Measurements from ENCODE around the gene PLEKHA5. TPM values are rescaled to one million over a fixed set of nuclear protein-coding genes. Genes with fewer than 3 reads are reported as not detected.

PLEKHA5 gene
- total RNA-seq, 5 donors from 2014 or later (not counting 1 experiment from before 2014, with no cell fraction given): 0.96 to 11.0 (median 4.9) TPM

DNA sequence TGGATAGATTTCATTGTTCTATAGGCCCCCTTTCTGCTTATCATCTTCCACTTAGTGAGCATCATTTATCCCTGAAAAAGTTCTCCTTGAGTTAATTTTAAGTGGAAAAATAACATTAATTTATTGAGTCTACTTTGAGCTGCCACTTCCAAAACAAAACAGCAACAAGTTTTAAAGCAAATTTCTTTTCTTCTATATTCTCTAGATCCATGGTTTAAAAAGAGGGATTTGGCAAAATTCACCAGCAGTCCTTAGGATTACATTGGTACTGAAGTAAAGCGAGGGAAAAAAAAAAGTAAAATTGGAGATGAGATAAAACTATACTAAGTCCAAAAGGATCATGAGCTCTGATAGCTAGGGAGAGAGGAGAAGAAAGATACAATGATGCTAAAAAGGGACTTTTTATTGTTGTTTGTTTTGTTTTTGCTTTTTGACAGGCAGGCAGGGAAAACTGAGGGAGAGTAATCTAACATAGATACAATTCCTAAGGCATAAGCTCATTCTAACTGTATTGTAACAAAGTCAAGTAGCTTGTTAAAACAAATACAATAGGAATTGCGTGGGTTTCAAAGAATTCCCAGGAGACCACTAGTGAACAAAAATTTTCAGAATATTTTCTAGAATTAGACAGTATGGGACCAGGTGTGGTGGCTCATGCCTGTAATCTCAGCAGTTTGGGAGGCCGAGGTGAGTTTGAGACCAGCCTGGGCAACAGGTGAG, 19.2 kb upstream of the PLEKHA5 start:
- CTCF ChIA-PET: no interaction called here
- H3K4me3 Mint-ChIP-seq: no peak overlapping the region
- H3K9me3 Mint-ChIP-seq: no peaks in the 10 kb centered on the region
- ATAC-seq (replicated peaks in 1 of 4): no peak
- H3K36me3 ChIP-seq (ENCODE audit: control insufficient read depth in 2 of 2, extremely low read depth in 1 of 2, insufficient read depth in 1 of 2, low read length in 1 of 2): no peaks in the 10 kb centered on the region
- WGBS (ENCODE audit: insufficient coverage): 100% methylated on average over 1 of the region's 3 CpGs
- no peak overlapping the region for H3K4me3 ChIP-seq (ENCODE audit: control insufficient read depth in 1 of 2, extremely low read depth in 1 of 2, low read length in 1 of 2)
- no peak overlapping the region for H3K27ac ChIP-seq (ENCODE audit: low read length)
- peaks cover 0 to 7% of the 10 kb centered on the region in 2 donors for H3K27me3 Mint-ChIP-seq
- no peak for DNase-seq
- no peaks in the 10 kb centered on the region for H3K4me1 Mint-ChIP-seq
- H3K4me1 ChIP-seq (ENCODE audit: control insufficient read depth in 1 of 2, extremely low read depth in 1 of 2, insufficient read depth in 2 of 2, low read length in 2 of 2): no peaks in the 10 kb centered on the region
- H3K36me3 Mint-ChIP-seq: no peaks in the 10 kb centered on the region
- no peak overlapping the region for H3K27ac Mint-ChIP-seq
- peaks cover 0 to 9% of the 10 kb centered on the region in 2 experiments for H3K27me3 ChIP-seq (replicated peaks in 1 of 2; ENCODE audit: control insufficient read depth in 2 of 2, extremely low read depth in 1 of 2, insufficient read depth in 2 of 2, low read length in 1 of 2)
- no peaks in the 10 kb centered on the region for H3K9me3 ChIP-seq
- POLR2A ChIA-PET: interaction anchor here in 1 of 2 donors (0.5 to 0.7 kb wide), 2 partner anchors 13 to 54 kb away, joined by 3 to 6 read pairs; no protein-coding TSS in a partner anchor

DNA sequence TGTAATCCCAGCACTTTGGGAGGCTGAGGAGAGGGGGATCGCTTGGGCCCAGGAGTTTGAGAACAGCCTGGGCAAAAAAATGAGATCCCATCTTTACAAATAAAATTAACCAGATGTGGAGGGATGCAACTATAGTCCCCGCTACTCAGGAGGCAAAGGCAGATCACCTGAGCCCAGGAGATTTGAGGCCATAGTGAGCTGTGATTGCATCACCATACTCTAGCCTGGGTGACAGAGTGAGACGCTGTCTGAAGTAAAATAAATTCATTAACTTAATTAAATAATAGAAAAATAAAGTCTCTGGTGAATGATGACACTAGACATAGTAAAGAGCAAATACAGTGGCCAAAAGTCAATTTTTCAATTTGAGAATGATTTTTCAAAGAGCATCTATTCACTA, 16.1 kb upstream of the PLEKHA5 start:
- WGBS (ENCODE audit: insufficient coverage): no CpG with 5 or more reads among the region's 3 CpGs
- H3K36me3 ChIP-seq (ENCODE audit: control insufficient read depth in 2 of 2, extremely low read depth in 1 of 2, insufficient read depth in 1 of 2, low read length in 1 of 2): no peaks in the 10 kb centered on the region
- H3K27ac ChIP-seq (ENCODE audit: low read length): no peak overlapping the region
- H3K9me3 ChIP-seq: no peaks in the 10 kb centered on the region
- DNase-seq (no peak), ATAC-seq (replicated peaks in 1 of 4) (no peak)
- Mint-ChIP-seq H3K36me3 (no peaks in the 10 kb centered on the region), H3K27me3 (peaks cover 3 to 8% of the 10 kb centered on the region in 2 donors), H3K9me3 (no peaks in the 10 kb centered on the region), H3K4me1 (no peaks in the 10 kb centered on the region), H3K27ac (no peak overlapping the region), H3K4me3 (no peak overlapping the region)
- POLR2A ChIA-PET: no interaction called here
- CTCF ChIA-PET: no interaction called here
- peaks cover 0 to 5% of the 10 kb centered on the region in 2 experiments for H3K27me3 ChIP-seq (replicated peaks in 1 of 2; ENCODE audit: control insufficient read depth in 2 of 2, extremely low read depth in 1 of 2, insufficient read depth in 2 of 2, low read length in 1 of 2)
- H3K4me1 ChIP-seq (ENCODE audit: control insufficient read depth in 1 of 2, extremely low read depth in 1 of 2, insufficient read depth in 2 of 2, low read length in 2 of 2): no peaks in the 10 kb centered on the region
- H3K4me3 ChIP-seq (ENCODE audit: control insufficient read depth in 1 of 2, extremely low read depth in 1 of 2, low read length in 1 of 2): no peak overlapping the region

DNA sequence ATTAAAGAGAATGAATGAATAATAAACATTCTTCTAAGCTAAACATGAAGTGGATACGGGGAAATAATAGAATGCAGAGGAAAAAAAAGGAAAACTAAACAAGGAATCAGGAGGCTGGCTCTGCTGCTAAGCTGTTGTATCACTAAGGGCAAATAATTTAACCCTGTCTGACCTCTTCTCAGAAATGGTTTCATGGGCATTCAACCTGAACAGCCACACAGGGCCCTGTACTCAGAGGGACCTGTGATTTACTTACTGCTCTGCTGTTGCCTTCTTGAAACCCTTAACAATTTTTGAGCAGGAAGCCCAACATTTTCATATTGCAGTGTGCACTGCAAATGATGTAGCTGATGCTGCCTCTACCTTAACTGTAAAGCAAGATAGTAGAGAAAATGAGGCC, 14.2 kb upstream of the PLEKHA5 start:
- Mint-ChIP-seq H3K36me3 (no peaks in the 10 kb centered on the region), H3K4me3 (no peak overlapping the region), H3K27ac (no peak overlapping the region), H3K9me3 (no peaks in the 10 kb centered on the region), H3K4me1 (no peaks in the 10 kb centered on the region), H3K27me3 (peaks cover 3 to 6% of the 10 kb centered on the region in 2 donors)
- Histone ChIP-seq H3K27ac (ENCODE audit: low read length) (no peak overlapping the region), H3K36me3 (ENCODE audit: control insufficient read depth in 2 of 2, extremely low read depth in 1 of 2, insufficient read depth in 1 of 2, low read length in 1 of 2) (no peaks in the 10 kb centered on the region), H3K27me3 (replicated peaks in 1 of 2; ENCODE audit: control insufficient read depth in 2 of 2, extremely low read depth in 1 of 2, insufficient read depth in 2 of 2, low read length in 1 of 2) (peaks cover 0 to 2% of the 10 kb centered on the region in 2 experiments), H3K9me3 (no peaks in the 10 kb centered on the region), H3K4me1 (ENCODE audit: control insufficient read depth in 1 of 2, extremely low read depth in 1 of 2, insufficient read depth in 2 of 2, low read length in 2 of 2) (no peaks in the 10 kb centered on the region), H3K4me3 (ENCODE audit: control insufficient read depth in 1 of 2, extremely low read depth in 1 of 2, low read length in 1 of 2) (no peak overlapping the region)
- DNase-seq (no peak), ATAC-seq (replicated peaks in 1 of 4) (no peak)
- CTCF ChIA-PET: no interaction called here
- WGBS (ENCODE audit: insufficient coverage): no CpG with 5 or more reads among the region's 1 CpG
- POLR2A ChIA-PET: no interaction called here

DNA sequence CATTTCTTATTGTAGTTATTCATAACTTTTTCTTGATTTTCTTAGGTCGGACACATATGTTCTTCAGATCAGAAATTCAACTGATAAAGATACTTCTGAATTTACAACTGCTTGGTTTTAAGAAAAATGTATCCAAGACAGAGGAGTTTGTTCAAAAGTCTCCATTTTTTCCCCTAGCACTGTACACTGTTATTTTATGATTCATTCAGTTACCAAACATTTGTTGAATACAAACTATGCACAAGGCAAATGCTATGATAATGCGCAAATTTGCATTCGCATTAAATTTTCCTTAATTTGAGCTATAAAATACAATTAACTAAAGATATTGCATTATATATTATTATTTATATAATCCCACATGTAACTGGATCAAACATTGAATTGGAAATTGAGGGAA, 10.1 kb upstream of the PLEKHA5 start:
- H3K4me3 Mint-ChIP-seq: no peak overlapping the region
- ChIA-PET CTCF (no interaction called here), POLR2A (no interaction called here)
- DNase-seq (no peak), ATAC-seq (replicated peaks in 1 of 4) (no peak)
- Histone ChIP-seq H3K4me3 (ENCODE audit: control insufficient read depth in 1 of 2, extremely low read depth in 1 of 2, low read length in 1 of 2) (no peak overlapping the region), H3K36me3 (ENCODE audit: control insufficient read depth in 2 of 2, extremely low read depth in 1 of 2, insufficient read depth in 1 of 2, low read length in 1 of 2) (no peaks in the 10 kb centered on the region), H3K27ac (ENCODE audit: low read length) (no peak overlapping the region), H3K4me1 (ENCODE audit: control insufficient read depth in 1 of 2, extremely low read depth in 1 of 2, insufficient read depth in 2 of 2, low read length in 2 of 2) (no peaks in the 10 kb centered on the region), H3K27me3 (replicated peaks in 1 of 2; ENCODE audit: control insufficient read depth in 2 of 2, extremely low read depth in 1 of 2, insufficient read depth in 2 of 2, low read length in 1 of 2) (no peaks in the 10 kb centered on the region), H3K9me3 (no peaks in the 10 kb centered on the region)
- no peaks in the 10 kb centered on the region for H3K36me3 Mint-ChIP-seq
- no peaks in the 10 kb centered on the region for H3K9me3 Mint-ChIP-seq
- peaks cover 3 to 4% of the 10 kb centered on the region in 2 donors for H3K27me3 Mint-ChIP-seq
- H3K27ac Mint-ChIP-seq: no peak overlapping the region
- no CpG with 5 or more reads among the region's 3 CpGs for WGBS (ENCODE audit: insufficient coverage)
- H3K4me1 Mint-ChIP-seq: no peaks in the 10 kb centered on the region

DNA sequence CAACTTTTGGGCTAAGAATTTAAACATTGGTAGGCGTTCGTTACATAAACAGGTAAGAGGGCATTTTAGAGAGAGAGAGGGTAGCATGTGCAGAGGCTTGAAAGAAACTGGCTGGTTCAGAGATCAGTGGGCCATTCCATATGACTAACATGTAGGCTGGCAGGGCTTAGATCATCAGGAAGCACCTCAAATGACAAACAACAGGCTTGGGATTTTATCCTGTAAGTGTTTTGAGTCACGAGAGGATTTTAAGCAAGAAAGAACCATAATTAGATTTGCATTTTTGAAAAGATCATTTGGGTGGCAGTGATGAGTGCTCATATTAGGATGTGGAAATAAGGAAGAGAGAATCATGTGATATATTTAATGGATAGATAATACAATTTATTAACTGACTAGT, 8.7 kb upstream of the PLEKHA5 start:
- Histone ChIP-seq H3K36me3 (ENCODE audit: control insufficient read depth in 2 of 2, extremely low read depth in 1 of 2, insufficient read depth in 1 of 2, low read length in 1 of 2) (no peaks in the 10 kb centered on the region), H3K4me3 (ENCODE audit: control insufficient read depth in 1 of 2, extremely low read depth in 1 of 2, low read length in 1 of 2) (no peak overlapping the region), H3K9me3 (no peaks in the 10 kb centered on the region), H3K4me1 (ENCODE audit: control insufficient read depth in 1 of 2, extremely low read depth in 1 of 2, insufficient read depth in 2 of 2, low read length in 2 of 2) (no peaks in the 10 kb centered on the region), H3K27ac (ENCODE audit: low read length) (no peak overlapping the region), H3K27me3 (replicated peaks in 1 of 2; ENCODE audit: control insufficient read depth in 2 of 2, extremely low read depth in 1 of 2, insufficient read depth in 2 of 2, low read length in 1 of 2) (no peaks in the 10 kb centered on the region)
- DNase-seq (no peak), ATAC-seq (replicated peaks in 1 of 4) (no peak)
- Mint-ChIP-seq H3K9me3 (no peaks in the 10 kb centered on the region), H3K36me3 (no peaks in the 10 kb centered on the region), H3K27ac (no peak overlapping the region), H3K4me3 (no peak overlapping the region), H3K27me3 (peaks cover 3 to 4% of the 10 kb centered on the region in 2 donors), H3K4me1 (no peaks in the 10 kb centered on the region)
- ChIA-PET POLR2A (no interaction called here), CTCF (interaction anchor here in 1 of 2 donors (0.6 kb wide), 1 partner anchor 12 kb away, joined by 4 read pairs; no protein-coding TSS in a partner anchor)
- 67% methylated on average over 3 of the region's 3 CpGs for WGBS (ENCODE audit: insufficient coverage)

DNA sequence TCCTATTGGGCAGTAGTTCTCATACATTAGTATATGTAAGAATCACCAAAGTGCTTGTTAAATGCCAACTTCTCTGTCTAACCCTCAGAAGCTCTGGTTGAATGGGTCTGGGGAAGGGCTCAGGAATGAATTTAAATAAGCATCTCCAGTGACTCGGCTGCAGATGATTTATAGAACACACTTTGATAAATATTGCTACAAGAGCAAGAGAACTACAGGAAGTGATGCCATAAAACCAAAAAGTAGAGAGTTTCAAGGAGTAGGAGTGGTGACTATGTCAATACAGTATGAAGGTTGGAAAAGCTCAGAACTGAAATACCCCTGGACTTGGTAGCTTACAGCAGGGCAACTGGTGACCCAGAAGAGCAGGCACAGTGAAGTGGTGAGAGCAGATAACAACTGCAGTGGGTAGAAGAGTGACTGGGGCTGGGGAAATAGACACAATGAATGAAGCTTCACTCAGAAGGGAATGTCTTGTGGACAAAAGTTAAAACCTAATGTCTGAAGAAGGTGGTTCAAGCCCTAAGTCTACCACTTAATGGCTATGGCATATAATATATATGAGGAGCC, 8.0 kb upstream of the PLEKHA5 start:
- Histone ChIP-seq H3K4me1 (ENCODE audit: control insufficient read depth in 1 of 2, extremely low read depth in 1 of 2, insufficient read depth in 2 of 2, low read length in 2 of 2) (no peaks in the 10 kb centered on the region), H3K27ac (ENCODE audit: low read length) (no peak overlapping the region), H3K36me3 (ENCODE audit: control insufficient read depth in 2 of 2, extremely low read depth in 1 of 2, insufficient read depth in 1 of 2, low read length in 1 of 2) (no peaks in the 10 kb centered on the region), H3K4me3 (ENCODE audit: control insufficient read depth in 1 of 2, extremely low read depth in 1 of 2, low read length in 1 of 2) (no peak overlapping the region), H3K9me3 (no peaks in the 10 kb centered on the region), H3K27me3 (replicated peaks in 1 of 2; ENCODE audit: control insufficient read depth in 2 of 2, extremely low read depth in 1 of 2, insufficient read depth in 2 of 2, low read length in 1 of 2) (no peaks in the 10 kb centered on the region)
- Mint-ChIP-seq H3K36me3 (no peaks in the 10 kb centered on the region), H3K9me3 (no peaks in the 10 kb centered on the region), H3K4me3 (no peak overlapping the region), H3K27ac (no peak overlapping the region), H3K27me3 (peaks cover 3 to 4% of the 10 kb centered on the region in 2 donors), H3K4me1 (no peaks in the 10 kb centered on the region)
- CTCF ChIA-PET: no interaction called here
- no peak for ATAC-seq (replicated peaks in 1 of 4)
- no peak for DNase-seq
- POLR2A ChIA-PET: no interaction called here
- no CpG with 5 or more reads among the region's 1 CpG for WGBS (ENCODE audit: insufficient coverage)
